B cell (primary cell): ENCODE measurements around the gene TMEM52B.

Experiments used
- CTCF ChIP-seq: fragments of 200-600 bp; IDR thresholded peaks from one replicate; pipeline ENCODE4 v1.8.0; 2022; ENCODE audit warnings: antibody characterized with exemption, mild to moderate bottlenecking
- EZH2 ChIP-seq: IDR thresholded peaks from 2 replicates; pipeline ENCODE4 v1.6.1; 2012; ENCODE audit warnings: borderline replicate concordance, low read depth, mild to moderate bottlenecking, moderate library complexity, low read length; ENCODE audit not compliant: insufficient read depth, poor library complexity, severe bottlenecking

- no peak for TF ChIP-seq CTCF
- TF ChIP-seq EZH2, result no peak
Observed at GRCh38 chr12:10182354-10183049, 3.7 kb downstream of the TMEM52B start.
